ENCODE data around the gene SNRNP200.
"Not testable (repeated sequence)": the region's sequence is repeated elsewhere in the genome, so short reads cannot be mapped to it uniquely, and the experiment has no call there.

SNRNP200 gene

GRCh38 chr2:96259497-96259921 is 45.8 kb downstream of the SNRNP200 start:
- no peak overlapping the region for H3K4me3 ChIP-seq (ENCODE audit: low read length)
- DNase-seq (ENCODE audit: low read depth): no peak
- no peak for TF ChIP-seq CTCF (conservative IDR thresholded peaks at IDR 0.05; ENCODE audit: low read length)

- TF ChIP-seq CTCF (conservative IDR thresholded peaks at IDR 0.05; ENCODE audit: low read length): no peak
- H3K4me3 ChIP-seq (ENCODE audit: low read length): no peak overlapping the region
- DNase-seq (ENCODE audit: low read depth): no peak
Observed at GRCh38 chr2:96258166-96259022, 47.0 kb downstream of the SNRNP200 start.

GRCh38 chr2:96257744-96258143 is 47.6 kb downstream of the SNRNP200 start:
- H3K4me3 ChIP-seq (ENCODE audit: low read length); DNase-seq (ENCODE audit: low read depth): not testable (repeated sequence)

GRCh38 chr2:96256611-96257113 is 48.7 kb downstream of the SNRNP200 start:
- H3K4me3 ChIP-seq (ENCODE audit: low read length): no peak overlapping the region
- DNase-seq (ENCODE audit: low read depth): no peak
- no peak for TF ChIP-seq CTCF (conservative IDR thresholded peaks at IDR 0.05; ENCODE audit: low read length)

- H3K4me3 ChIP-seq (ENCODE audit: low read length): no peak overlapping the region
- DNase-seq (ENCODE audit: low read depth): no peak
- TF ChIP-seq CTCF (conservative IDR thresholded peaks at IDR 0.05; ENCODE audit: low read length): no peak
Observed at GRCh38 chr2:96254571-96254970, 50.8 kb downstream of the SNRNP200 start.

- no peak for DNase-seq (ENCODE audit: low read depth)
- no peak for TF ChIP-seq CTCF (conservative IDR thresholded peaks at IDR 0.05; ENCODE audit: low read length)
- no peak overlapping the region for H3K4me3 ChIP-seq (ENCODE audit: low read length)
Observed at GRCh38 chr2:96253006-96253405, 52.3 kb downstream of the SNRNP200 start.

- DNase-seq (ENCODE audit: low read depth): no peak
- no peak for TF ChIP-seq CTCF (conservative IDR thresholded peaks at IDR 0.05; ENCODE audit: low read length)
Observed at GRCh38 chr2:96252526-96252925, 52.8 kb downstream of the SNRNP200 start.

More at GRCh38 chr2:96252526-96252925, 52.8 kb downstream of the SNRNP200 start:
- H3K4me3 ChIP-seq (ENCODE audit: low read length): no peak overlapping the region

Measured in AG10803 (cell line).